Aorta (tissue), 5 donors: Measurements from ENCODE around the gene OR2B6. TPM values are rescaled to one million over a fixed set of nuclear protein-coding genes. Genes with fewer than 3 reads are reported as not detected.
A peak's percentile ranks its signal among the peaks of the same experiment; 100 is the strongest.

ENCODE experiments used
- ATAC-seq: fragments of 200-7000 bp; cut with Tn5 transposase; one replicate; pipeline ENCODE4 v1.9.1; 2022; ENCODE audit warnings: moderate library complexity; ENCODE audit not compliant: low FRiP score
- DNase-seq, 2 donors: peaks; one replicate each; pipeline ENCODE4 v3.0.0-alpha.2; 2020
- H3K27ac ChIP-seq, 2 donors: one replicate each; pipeline ENCODE4 v1.5.1; 2013; ENCODE audit warnings: low read length in 2 of 2, mild to moderate bottlenecking in 2 of 2, moderate library complexity in 2 of 2, control low read depth in 1 of 2, inconsistent platforms in 1 of 2, low read depth in 1 of 2
- H3K27me3 ChIP-seq, 2 donors: one replicate each; pipeline ENCODE4 v1.6.1; 2013; ENCODE audit warnings: control low read depth in 1 of 2, low read length in 1 of 2, mild to moderate bottlenecking in 1 of 2, moderate library complexity in 1 of 2; ENCODE audit not compliant: insufficient read depth in 2 of 2, control insufficient read depth in 1 of 2
- H3K36me3 ChIP-seq, 2 donors: one replicate each; pipeline ENCODE4 v1.6.1; 2013; ENCODE audit warnings: control low read depth in 1 of 2, low read length in 1 of 2, mild to moderate bottlenecking in 1 of 2; ENCODE audit not compliant: insufficient read depth in 2 of 2, control insufficient read depth in 1 of 2
- H3K4me1 ChIP-seq, 2 donors: one replicate each; pipeline ENCODE4 v1.6.1; 2013; ENCODE audit warnings: low read length in 2 of 2, control low read depth in 1 of 2, mild to moderate bottlenecking in 1 of 2, moderate library complexity in 1 of 2; ENCODE audit not compliant: insufficient read depth in 2 of 2, control insufficient read depth in 1 of 2
- H3K4me3 ChIP-seq, 2 donors: one replicate each; pipeline ENCODE4 v1.5.1; 2013; ENCODE audit warnings: low read length in 2 of 2, control low read depth in 1 of 2, mild to moderate bottlenecking in 1 of 2
- H3K9me3 ChIP-seq: one replicate; pipeline ENCODE4 v1.6.1; 2013; ENCODE audit warnings: mild to moderate bottlenecking, low read length; ENCODE audit not compliant: control insufficient read depth
- WGBS, 2 donors: extraction: QIAGEN DNeasy Blood & Tissue Kit; methylation state at CpG; one replicate each; pipeline ENCODE4 v1.1.7; 2013; 5-methylcytosine and 5-hydroxymethylcytosine counted together
- intact Hi-C, 2 donors: fragments of 100-400 bp; cut with DNase I; formaldehyde crosslinking; loops; one replicate each; pipeline versions ENCODE4 v1.14.2 to v1.15.0; 2022
- polyA plus RNA-seq, 2 donors: library from polyadenylated mRNA; stranded (reverse); fragments of 200-250 nt; gene quantifications; one replicate each; pipeline ENCODE4 v1.2.3, GENCODE V29; 2013
- total RNA-seq, 2 donors: library from RNA; stranded (reverse); fragmentation: NEBNext Ultra II Directional; extraction: Animal tissue kit (Norgen Biotek cat#: 25700); gene quantifications; one replicate each; pipeline ENCODE4 v1.2.1, GENCODE V29; 2021
- donor health status: healthy with polysubstance abuse.
- donor health status: Bipolar disorder and iron deficiency.
- donor health status: DM: no; HTN: no; CAD: no.
- donor health status: DM: no; HTN: no; CAD: no.
- donor health status: DM: yes; HTN: yes; CAD: no.

Gene OR2B6
- total and polyA plus RNA-seq, 4 donors = not detected

- intact Hi-C loops = no loop called here
- 58 to 60% methylated on average over 8 of the region's 8 CpGs for WGBS, 2 donors
- ATAC-seq (no peak), DNase-seq (no peak)
- H3K4me3 ChIP-seq = no peak overlapping the region
- no peaks in the 10 kb centered on the region for H3K4me1 ChIP-seq
- H3K36me3 ChIP-seq = no peaks in the 10 kb centered on the region
- no peaks in the 10 kb centered on the region for H3K9me3 ChIP-seq
- H3K27ac ChIP-seq = no peak overlapping the region
- no peaks in the 10 kb centered on the region for H3K27me3 ChIP-seq
These were observed 20.3 kb downstream of the OR2B6 start for GRCh38 chr6:27977387-27977786.

GRCh38 chr6:27978705-27979104, 21.7 kb downstream of the OR2B6 start:
- DNase-seq (no peak), ATAC-seq (no peak)
- Histone ChIP-seq H3K9me3 (no peaks in the 10 kb centered on the region), H3K27me3 (no peaks in the 10 kb centered on the region), H3K27ac (no peak overlapping the region), H3K4me3 (no peak overlapping the region), H3K4me1 (no peaks in the 10 kb centered on the region), H3K36me3 (no peaks in the 10 kb centered on the region)
- intact Hi-C loops = no loop called here

- no peak overlapping the region for H3K27ac ChIP-seq
- H3K4me3 ChIP-seq = no peak overlapping the region
- intact Hi-C loops = no loop called here
- no peaks in the 10 kb centered on the region for H3K4me1 ChIP-seq
- no peaks in the 10 kb centered on the region for H3K27me3 ChIP-seq
- 16 to 24% methylated on average over 1 of the region's 1 CpG for WGBS, 2 donors
- ATAC-seq (no peak), DNase-seq (no peak)
- H3K9me3 ChIP-seq = no peaks in the 10 kb centered on the region
- H3K36me3 ChIP-seq = no peaks in the 10 kb centered on the region
These were observed 23.1 kb downstream of the OR2B6 start for GRCh38 chr6:27980111-27980510.

- WGBS, 2 donors = 36 to 49% methylated on average over 2 of the region's 2 CpGs
- ATAC-seq (no peak), DNase-seq (no peak)
- Histone ChIP-seq H3K36me3 (no peaks in the 10 kb centered on the region), H3K27ac (no peak overlapping the region), H3K27me3 (no peaks in the 10 kb centered on the region), H3K4me1 (no peaks in the 10 kb centered on the region), H3K9me3 (no peaks in the 10 kb centered on the region), H3K4me3 (no peak overlapping the region)
- intact Hi-C loops = no loop called here
These were observed 30.1 kb downstream of the OR2B6 start for GRCh38 chr6:27986928-27987725.

- ATAC-seq (no peak), DNase-seq (no peak)
- intact Hi-C loops = no loop called here
- no peak overlapping the region for H3K27ac ChIP-seq
- no peaks in the 10 kb centered on the region for H3K9me3 ChIP-seq
- H3K4me3 ChIP-seq = no peak overlapping the region
- no peaks in the 10 kb centered on the region for H3K36me3 ChIP-seq
- 18 to 25% methylated on average over 2 of the region's 2 CpGs for WGBS, 2 donors
- no peaks in the 10 kb centered on the region for H3K4me1 ChIP-seq
- no peaks in the 10 kb centered on the region for H3K27me3 ChIP-seq
These were observed 37.6 kb downstream of the OR2B6 start for GRCh38 chr6:27994616-27995015.

DNA sequence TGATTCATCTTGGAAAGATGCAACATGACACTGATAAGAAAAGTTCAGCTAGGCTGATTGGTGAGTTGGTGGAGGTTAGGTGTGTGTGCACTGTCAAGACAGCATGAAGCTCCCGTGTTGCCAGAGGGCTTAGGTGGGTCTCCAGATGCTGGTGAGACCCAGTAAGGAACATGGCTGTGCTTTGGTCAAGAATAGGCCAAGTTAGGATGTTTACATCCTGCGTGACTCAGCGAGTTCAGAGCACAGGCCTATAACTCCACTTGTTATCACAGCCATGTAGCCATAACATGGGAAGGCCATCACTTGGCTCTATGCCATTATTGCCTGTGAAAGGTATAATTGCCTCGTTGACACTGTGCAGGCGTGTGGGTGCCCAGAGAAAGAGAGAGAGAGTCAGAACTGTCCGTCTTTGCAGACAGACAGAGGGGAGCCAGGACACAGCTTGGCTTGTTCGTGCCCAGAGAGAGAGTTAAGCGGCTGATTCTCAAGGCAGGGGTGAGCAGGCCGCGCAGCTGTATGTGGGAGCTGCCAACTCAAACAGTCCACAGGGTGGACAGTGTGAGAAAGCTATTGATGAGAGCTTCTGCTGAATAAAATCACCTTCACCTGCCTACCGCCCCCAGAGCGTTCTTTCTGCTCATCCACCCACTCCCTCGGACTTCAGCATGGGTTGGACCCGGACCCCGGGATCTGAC, 43.5 kb downstream of the OR2B6 start:
- DNase-seq = peak in 1 of 2 donors; percentile 67
- no peaks in the 10 kb centered on the region for H3K36me3 ChIP-seq
- no peak overlapping the region for H3K4me3 ChIP-seq
- intact Hi-C loops = no loop called here
- H3K4me1 ChIP-seq = no peaks in the 10 kb centered on the region
- H3K9me3 ChIP-seq = no peaks in the 10 kb centered on the region
- ATAC-seq = no peak
- H3K27me3 ChIP-seq = no peaks in the 10 kb centered on the region
- WGBS, 2 donors = 83 to 87% methylated on average over 15 of the region's 15 CpGs
- no peak overlapping the region for H3K27ac ChIP-seq

DNA sequence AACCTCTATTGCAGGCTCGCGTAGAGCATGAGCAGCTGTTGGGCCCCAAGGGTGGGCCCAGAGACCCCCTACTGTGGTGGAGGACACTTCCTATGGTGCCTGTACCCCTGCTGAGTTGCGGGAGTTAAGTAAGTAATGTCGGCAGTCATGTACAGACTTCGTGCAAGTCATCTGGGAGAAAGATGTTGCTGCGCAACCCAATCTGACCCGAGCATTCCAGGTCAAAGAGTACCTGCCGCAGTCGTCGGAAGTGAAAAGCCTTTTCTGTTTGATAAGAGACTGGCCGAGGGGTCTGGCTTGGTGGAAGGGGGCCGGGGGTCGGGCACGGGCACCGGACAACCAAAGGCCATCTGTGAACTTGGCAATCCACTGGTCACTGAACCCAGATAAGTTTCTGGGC, 44.3 kb downstream of the OR2B6 start:
- H3K27ac ChIP-seq = no peak overlapping the region
- intact Hi-C loops = no loop called here
- H3K4me1 ChIP-seq = no peaks in the 10 kb centered on the region
- no peak overlapping the region for H3K4me3 ChIP-seq
- H3K27me3 ChIP-seq = no peaks in the 10 kb centered on the region
- no peaks in the 10 kb centered on the region for H3K36me3 ChIP-seq
- no peaks in the 10 kb centered on the region for H3K9me3 ChIP-seq
- 49 to 58% methylated on average over 15 of the region's 15 CpGs for WGBS, 2 donors
- DNase-seq = no peak
- ATAC-seq = no peak

GRCh38 chr6:28001751-28002150, 44.7 kb downstream of the OR2B6 start:
- no peaks in the 10 kb centered on the region for H3K9me3 ChIP-seq
- no peak overlapping the region for H3K4me3 ChIP-seq
- ATAC-seq = no peak
- no peaks in the 10 kb centered on the region for H3K36me3 ChIP-seq
- intact Hi-C loops = no loop called here
- no peak for DNase-seq
- no peaks in the 10 kb centered on the region for H3K4me1 ChIP-seq
- no peak overlapping the region for H3K27ac ChIP-seq
- H3K27me3 ChIP-seq = no peaks in the 10 kb centered on the region
- 13 to 15% methylated on average over 5 of the region's 5 CpGs for WGBS, 2 donors

- Histone ChIP-seq H3K4me1 (no peaks in the 10 kb centered on the region), H3K9me3 (no peaks in the 10 kb centered on the region), H3K4me3 (no peak overlapping the region), H3K36me3 (no peaks in the 10 kb centered on the region), H3K27ac (no peak overlapping the region), H3K27me3 (no peaks in the 10 kb centered on the region)
- WGBS, 2 donors = 84 to 86% methylated on average over 5 of the region's 5 CpGs
- no peak for ATAC-seq
- intact Hi-C loops = no loop called here
- DNase-seq = no peak
These were observed 45.1 kb downstream of the OR2B6 start for GRCh38 chr6:28002161-28002560.
